Activated CD8-positive, alpha-beta memory T cell treated with anti-CD3 and anti-CD28 coated beads, Interleukin-2, amount 50 U/mL, for 24 hours (primary cell): Measurements from ENCODE around the gene ANKRD66.
"Not testable (repeated sequence)": the region's sequence is repeated elsewhere in the genome, so short reads cannot be mapped to it uniquely, and the experiment has no call there.

Experiments
- DNase-seq: peaks from one replicate; pipeline ENCODE4 v3.0.0-alpha.2; 2020; ENCODE audit errors: extremely low read depth

Gene ANKRD66

DNA sequence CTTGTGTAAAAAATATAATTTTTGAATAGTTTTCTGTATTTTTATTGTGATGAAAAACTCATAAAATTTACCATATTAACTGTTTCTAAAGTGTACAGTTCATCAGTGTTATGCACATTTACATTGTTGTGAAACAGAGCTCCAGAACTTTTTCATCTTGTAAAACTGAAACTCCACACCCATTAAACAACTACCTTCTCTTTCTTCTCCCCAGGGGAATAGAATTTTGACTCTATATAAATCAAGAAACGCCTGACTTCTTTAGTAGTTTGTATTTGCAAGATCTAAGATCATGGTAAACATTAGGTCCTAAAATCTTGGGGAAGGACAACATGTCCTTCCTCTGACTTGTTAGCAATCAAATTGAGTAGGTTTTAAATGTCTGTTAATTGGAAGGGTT is 9.1 kb downstream of the ANKRD66 start:
- no peak for DNase-seq

DNA sequence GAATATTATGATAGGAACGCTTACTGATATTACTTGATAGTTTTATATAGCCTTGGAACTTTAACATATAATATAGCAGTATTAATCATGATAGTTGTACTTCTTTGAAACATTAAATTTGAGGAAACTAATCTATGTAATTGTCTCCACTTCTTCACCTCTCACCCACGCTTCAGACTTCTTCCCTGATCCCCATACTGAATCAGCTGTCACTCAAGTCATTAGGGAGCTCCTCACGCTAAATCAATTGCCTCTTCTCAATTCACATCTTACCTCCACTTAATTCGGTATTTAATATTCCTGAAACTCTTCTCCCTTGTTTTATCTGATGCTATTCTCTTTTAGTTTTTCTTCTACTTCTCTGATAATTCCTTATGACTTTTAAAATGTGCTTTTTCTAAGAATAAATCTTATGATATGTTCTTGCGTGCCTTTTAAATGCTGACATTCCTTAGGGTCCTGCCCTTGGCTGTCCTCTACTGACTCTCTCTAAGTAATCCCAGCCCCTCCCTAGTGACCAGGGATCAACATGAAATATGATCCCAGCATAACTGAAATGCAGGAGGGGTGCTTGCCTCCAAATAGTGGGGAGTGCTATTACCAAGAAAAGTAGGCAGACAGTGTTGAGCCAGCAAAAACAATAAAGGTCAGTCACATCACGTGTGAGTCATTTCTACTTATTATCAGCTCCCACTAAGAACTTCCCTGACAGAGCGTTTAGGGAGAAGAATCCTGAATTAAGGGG is 9.9 kb downstream of the ANKRD66 start:
- no peak for DNase-seq

- no peak for DNase-seq
These were observed 10.5 kb downstream of the ANKRD66 start for GRCh38 chr6:46757214-46757596.

DNA sequence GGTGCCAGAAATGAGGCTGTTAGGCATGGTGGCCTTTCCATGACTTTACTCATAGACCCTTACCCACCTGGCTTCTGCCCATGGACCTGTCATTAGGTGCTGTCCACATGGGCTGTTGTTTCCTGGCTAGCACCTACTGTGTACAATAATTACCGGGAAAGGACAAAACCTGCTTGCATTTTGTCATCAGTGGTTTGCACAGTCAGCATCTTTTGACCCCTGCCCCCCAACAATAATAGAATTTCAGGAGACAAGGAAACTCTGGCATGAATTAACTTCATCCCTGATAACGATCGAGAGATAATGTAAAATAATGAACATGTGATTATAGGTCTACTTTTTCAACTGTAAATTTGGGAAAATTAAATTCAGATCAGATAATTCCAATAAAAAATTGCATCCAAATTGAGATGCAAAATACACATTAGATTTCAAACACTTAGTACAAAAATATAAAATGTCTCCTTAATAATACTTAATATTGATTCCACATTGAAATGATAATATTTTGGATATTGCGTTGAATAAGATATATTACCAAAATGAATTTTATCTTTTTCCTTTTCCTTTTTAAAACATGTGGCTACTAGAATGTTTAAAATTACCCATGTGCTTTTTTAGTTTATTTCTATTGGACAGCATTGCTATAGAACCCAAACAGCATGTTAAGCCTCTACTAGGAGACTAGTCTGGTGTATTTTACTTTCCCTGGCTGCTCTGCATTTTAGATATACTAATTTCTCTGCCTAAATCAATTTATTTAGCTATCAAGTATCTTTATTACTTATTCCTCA is 12.4 kb downstream of the ANKRD66 start:
- DNase-seq, result no peak

DNA sequence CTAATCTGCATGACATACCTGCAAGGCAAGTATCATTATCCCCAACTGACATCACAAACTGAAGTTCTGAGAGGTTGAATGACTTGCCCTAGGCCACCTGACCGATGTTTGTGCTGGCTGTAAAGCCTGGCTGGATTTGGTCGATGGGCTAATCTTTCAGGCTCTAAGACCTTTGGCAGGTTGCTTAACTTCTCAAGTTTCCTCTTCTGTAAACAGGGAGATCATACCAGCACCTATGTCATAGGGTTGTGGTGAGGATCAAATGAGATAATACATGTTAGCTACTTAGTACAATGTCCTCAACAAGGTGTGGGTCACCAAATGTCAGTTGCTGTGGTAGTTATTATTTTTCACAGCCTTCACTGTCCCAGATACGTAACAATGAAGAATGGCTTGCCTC is 14.2 kb downstream of the ANKRD66 start:
- DNase-seq, result no peak

- DNase-seq, result no peak
These were observed 16.7 kb downstream of the ANKRD66 start for GRCh38 chr6:46763466-46763865.

- not testable (repeated sequence) for DNase-seq
These were observed 17.5 kb downstream of the ANKRD66 start for GRCh38 chr6:46764280-46764679.

DNA sequence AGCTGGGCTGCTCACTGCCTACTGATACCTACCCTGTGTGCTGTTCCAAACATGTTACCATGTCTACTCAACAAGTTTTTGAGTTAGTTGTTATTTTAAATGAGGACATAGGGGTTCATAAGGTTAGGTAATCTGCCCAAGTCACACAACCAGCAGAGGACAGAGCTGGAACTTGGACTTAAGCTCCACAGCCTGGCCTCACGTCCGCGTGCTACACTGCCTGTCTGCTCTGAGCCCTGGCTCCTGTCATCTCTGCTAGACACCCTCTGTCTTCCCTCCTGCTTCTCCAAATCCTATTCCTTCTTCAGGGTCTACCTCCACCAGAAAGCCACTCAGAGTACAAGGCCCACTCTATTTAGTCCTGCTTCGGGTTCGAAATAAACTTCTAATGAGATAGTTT is 18.2 kb downstream of the ANKRD66 start:
- DNase-seq, result no peak

- DNase-seq, result no peak
These were observed 25.3 kb downstream of the ANKRD66 start for GRCh38 chr6:46772016-46772415.

DNA sequence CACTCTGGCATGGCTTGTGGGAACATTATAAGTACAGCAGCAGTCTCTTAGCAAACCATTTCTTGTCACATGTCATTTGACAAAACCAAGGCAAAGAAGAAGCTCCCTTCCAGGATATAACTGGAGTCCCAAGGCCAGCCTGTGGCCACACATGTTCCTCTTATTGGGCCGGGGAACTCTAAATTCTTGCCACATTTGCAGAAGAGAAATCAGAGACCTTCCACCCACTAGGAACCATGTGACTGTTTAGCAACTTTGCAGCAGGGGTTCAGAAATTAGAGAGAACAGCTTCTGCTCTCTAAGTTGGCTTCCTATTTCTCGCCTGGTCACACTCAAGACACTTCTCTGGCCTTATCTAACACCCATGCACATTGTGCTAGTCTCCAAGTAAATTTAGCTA is 26.0 kb downstream of the ANKRD66 start:
- no peak for DNase-seq

GRCh38 chr6:46773201-46773855 is 26.6 kb downstream of the ANKRD66 start:
- no peak for DNase-seq

GRCh38 chr6:46774736-46775135 is 28.0 kb downstream of the ANKRD66 start:
- not testable (repeated sequence) for DNase-seq

DNA sequence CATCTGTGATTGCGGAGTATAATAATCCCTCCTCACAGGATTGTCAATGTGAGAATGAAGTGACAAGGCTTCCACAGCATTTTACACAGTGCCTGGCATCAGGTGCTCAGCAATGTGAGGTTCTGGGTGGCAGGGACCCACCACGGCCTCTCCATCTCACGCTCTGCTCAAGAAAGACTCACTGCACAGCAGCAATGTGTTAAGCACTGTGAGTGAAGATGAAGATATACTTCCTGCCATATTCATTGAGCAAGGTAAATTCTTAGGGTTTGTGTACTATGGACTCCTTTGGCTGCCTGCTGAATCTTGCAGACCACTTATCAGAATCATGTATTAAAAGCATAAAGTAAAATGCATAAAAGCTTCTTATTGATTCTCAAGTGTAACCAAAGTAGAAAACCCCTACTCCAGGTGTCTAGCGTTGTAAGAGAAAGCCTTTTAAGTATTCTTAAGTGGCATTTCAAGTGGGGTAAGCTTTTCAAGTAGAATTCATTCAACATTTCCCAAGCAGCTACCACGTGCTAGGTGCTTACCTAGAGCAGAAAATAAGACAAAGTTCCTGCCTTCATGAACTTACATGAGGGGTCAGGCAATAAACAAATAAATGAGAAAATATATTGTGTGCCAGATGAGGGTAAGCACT is 29.5 kb downstream of the ANKRD66 start:
- DNase-seq, result no peak

DNA sequence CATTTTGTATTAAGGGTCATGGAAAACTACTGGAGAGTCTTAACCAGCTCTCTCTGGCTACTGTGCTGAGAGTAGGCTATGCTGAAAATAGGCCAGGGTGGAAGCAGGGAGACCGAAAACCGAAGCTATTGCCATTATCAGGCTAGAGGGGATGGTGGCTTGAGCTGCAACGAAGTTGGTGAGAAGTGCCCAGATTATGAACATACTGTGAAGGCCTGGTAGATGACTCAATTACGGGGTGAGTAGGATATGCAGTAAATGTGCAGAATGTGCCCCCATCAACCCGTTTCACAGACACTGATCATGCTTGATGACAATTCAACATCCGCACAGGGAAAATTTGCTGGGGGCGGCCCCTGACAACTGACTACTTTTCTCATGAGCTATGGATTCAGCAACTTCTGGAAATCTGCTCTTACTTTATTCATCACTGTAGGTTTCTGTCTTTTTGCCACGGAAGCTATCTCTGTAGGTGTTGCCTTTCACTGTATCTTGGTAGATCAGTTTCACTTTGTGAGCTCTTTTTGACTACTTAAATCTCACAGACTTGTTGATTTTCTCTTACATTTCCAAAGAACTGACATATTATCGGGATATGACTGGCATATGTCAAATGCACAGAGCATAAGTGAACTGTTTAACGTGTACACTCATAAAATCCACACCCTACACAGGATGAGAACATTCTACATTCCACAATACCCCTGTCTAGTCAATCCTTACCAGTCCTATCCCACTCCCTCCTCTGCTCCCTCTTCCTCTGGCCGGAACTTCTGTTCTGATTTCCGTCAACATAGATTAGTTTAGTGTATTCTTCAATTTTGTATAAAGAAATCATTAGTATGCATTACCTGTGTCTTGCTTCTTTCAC is 31.0 kb downstream of the ANKRD66 start:
- DNase-seq, result no peak

DNA sequence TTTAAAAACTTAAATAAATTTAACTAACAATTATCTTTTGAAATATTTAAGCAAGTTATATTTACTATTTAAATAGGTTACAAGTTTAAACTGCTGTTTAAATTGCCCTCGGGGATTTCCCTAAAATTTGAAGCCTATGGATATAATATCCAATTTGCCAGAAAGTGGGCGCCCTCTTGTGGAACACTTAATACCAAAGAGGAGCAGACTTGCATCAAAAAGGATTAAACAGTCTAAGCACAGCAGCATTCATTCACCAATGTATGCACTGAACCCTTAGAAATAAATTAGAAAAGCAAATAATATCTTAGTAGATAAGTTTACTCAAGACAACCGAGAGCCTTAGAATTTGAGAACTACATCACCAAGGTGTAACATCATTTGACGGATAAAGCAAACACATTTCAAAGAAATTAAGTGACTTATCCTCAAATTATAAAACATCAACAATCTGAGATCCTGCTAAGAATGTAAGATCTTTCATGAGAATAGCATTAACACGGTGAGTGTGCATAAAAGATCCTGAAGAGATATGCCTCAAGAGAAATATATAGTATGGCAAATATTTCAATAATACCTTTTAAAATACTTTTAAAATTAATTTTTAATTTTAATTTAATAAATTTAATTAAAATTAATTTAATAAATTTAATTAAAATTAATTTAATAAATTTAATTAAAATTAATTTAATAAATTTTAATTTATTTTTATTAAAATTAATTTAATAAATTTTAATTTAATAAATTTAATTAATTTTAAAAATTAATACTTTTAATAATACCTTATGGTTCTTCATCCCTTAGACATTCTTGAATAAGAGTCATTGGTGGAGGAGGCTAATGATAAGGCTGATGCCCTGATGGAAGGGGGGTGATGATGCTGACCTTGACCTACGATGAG is 35.0 kb downstream of the ANKRD66 start:
- no peak for DNase-seq

DNA sequence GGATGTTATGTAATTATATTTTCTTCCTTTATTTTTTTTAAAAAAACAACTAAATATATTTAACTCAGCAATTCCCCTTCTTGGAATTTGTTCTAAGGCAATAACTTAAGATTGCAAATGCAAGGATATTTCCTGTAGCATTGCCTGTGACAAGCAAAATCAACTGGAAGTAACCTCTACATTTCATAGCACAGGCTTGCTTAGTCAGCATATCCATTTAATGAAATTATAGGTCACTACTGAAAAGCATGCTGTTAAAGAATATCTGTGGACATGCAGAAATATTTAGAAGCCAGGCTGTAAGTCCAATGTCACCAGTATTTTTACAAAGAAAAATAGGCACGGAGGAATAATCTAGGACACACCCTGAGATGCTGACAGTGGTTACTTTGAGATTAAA is 37.8 kb downstream of the ANKRD66 start:
- DNase-seq, result no peak

DNA sequence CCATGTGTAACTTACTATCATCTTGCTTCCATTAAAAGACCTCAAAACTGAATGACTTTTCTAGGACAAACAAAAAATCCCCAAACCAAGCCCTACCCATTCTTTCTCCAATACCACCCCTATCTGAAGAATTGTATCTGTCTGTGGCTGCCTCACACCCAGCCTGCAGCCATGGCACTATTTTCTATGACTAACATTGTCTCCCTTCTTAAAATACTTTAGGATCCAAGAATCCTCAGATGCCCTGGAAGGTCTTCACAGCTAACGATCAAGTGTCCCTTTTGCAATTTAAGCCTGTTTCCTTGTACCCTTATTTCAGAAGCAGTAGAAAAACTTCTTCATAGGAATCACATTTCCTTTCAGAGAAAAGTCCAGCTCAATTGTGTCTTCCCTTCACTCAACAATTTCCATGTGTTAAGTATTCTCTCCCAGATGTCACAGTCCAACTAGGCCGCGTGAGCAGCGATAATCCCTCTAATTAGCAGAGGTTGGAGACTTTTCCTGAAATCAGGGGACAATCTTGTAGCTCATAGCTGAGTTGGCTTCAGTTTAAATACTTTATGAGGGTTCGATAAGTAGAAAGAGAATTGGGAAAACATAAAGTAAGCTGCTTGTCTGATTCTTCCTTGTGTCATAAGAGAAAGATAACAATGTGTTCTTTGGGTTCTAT is 41.3 kb downstream of the ANKRD66 start:
- no peak for DNase-seq

- DNase-seq, result no peak
These were observed 42.1 kb downstream of the ANKRD66 start for GRCh38 chr6:46788791-46789190.

GRCh38 chr6:46789434-46790354 is 43.0 kb downstream of the ANKRD66 start:
- no peak for DNase-seq
